Glutamatergic neuron (in vitro differentiated cells): ENCODE measurements around the gene RCOR1. TPM values are rescaled to one million over a fixed set of nuclear protein-coding genes. Genes with fewer than 3 reads are reported as not detected.
"Not testable (repeated sequence)": the region's sequence is repeated elsewhere in the genome, so short reads cannot be mapped to it uniquely, and the experiment has no call there.

ENCODE experiments used
- DNase-seq: peaks from one replicate; pipeline ENCODE4 v3.0.0; 2022
- H3K27ac Mint-ChIP-seq: one replicate; pipeline ENCODE4 v1.8.0; 2020; ENCODE audit warnings: mild to moderate bottlenecking, mixed read lengths, inconsistent platforms; ENCODE audit not compliant: unreplicated experiment
- H3K27me3 Mint-ChIP-seq: one replicate; pipeline ENCODE4 v1.8.0; 2020; ENCODE audit warnings: mild to moderate bottlenecking, moderate library complexity, mixed read lengths, inconsistent platforms; ENCODE audit not compliant: unreplicated experiment
- H3K36me3 Mint-ChIP-seq: one replicate; pipeline ENCODE4 v1.8.0; 2020; ENCODE audit warnings: mild to moderate bottlenecking, mixed read lengths, inconsistent platforms; ENCODE audit not compliant: unreplicated experiment
- H3K4me1 Mint-ChIP-seq: one replicate; pipeline ENCODE4 v1.8.0; 2020; ENCODE audit warnings: mild to moderate bottlenecking, low read depth, mixed read lengths, inconsistent platforms; ENCODE audit not compliant: unreplicated experiment
- H3K4me3 Mint-ChIP-seq: one replicate; pipeline ENCODE4 v1.8.0; 2020; ENCODE audit warnings: mild to moderate bottlenecking, mixed read lengths, inconsistent platforms; ENCODE audit not compliant: unreplicated experiment
- H3K9me3 Mint-ChIP-seq: one replicate; pipeline ENCODE4 v1.8.0; 2020; ENCODE audit warnings: mild to moderate bottlenecking, moderate library complexity, mixed read lengths, inconsistent platforms; ENCODE audit not compliant: unreplicated experiment
- total RNA-seq: library from RNA; stranded (reverse); fragmentation: NEBNext Ultra II Directional; extraction: Animal tissue kit (Norgen Biotek cat#: 25700); gene quantifications from one replicate; pipeline ENCODE4 v1.2.1, GENCODE V29; 2021; ENCODE audit not compliant: unreplicated experiment
- TF ChIP-seq, protein P1 (sequence below): fragments of 200-600 bp; sonication (generic); IDR thresholded peaks from one replicate; pipeline ENCODE4 v1.5.0; 2021; ENCODE audit not compliant: partially characterized antibody, unreplicated experiment

The RCOR1 gene
- total RNA-seq, 1 donor from 2014 or later, result 14.3 TPM

DNA sequence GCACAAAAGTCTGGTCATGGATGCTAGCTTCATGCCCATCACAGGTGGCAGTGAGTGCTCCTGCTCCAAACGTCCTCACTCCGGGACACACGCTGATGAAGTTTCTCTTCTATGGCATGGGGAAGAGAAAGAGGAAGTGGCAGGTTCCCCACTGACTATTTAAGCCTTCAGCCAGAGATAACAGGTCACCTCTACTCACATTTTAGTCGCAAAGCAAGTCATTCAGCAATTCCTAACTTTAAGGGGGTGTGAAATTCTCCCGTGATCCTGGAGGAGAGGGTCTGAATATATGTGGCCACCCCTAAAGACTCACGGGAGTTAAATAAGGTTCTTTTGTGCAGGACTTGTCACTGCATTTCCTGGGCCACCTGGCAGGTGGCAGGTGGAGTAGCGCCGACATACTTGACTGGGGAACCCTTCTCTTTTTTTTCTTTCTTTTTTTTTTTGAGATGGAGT lies 18.8 kb upstream of the RCOR1 start:
- H3K4me3 Mint-ChIP-seq, result no peak overlapping the region
- no peak for DNase-seq
- H3K36me3 Mint-ChIP-seq, result no peaks in the 10 kb centered on the region
- H3K9me3 Mint-ChIP-seq, result no peaks in the 10 kb centered on the region
- peaks cover 2% of the 10 kb centered on the region for H3K27me3 Mint-ChIP-seq
- no peak overlapping the region for H3K27ac Mint-ChIP-seq
- TF ChIP-seq, protein P1, sequence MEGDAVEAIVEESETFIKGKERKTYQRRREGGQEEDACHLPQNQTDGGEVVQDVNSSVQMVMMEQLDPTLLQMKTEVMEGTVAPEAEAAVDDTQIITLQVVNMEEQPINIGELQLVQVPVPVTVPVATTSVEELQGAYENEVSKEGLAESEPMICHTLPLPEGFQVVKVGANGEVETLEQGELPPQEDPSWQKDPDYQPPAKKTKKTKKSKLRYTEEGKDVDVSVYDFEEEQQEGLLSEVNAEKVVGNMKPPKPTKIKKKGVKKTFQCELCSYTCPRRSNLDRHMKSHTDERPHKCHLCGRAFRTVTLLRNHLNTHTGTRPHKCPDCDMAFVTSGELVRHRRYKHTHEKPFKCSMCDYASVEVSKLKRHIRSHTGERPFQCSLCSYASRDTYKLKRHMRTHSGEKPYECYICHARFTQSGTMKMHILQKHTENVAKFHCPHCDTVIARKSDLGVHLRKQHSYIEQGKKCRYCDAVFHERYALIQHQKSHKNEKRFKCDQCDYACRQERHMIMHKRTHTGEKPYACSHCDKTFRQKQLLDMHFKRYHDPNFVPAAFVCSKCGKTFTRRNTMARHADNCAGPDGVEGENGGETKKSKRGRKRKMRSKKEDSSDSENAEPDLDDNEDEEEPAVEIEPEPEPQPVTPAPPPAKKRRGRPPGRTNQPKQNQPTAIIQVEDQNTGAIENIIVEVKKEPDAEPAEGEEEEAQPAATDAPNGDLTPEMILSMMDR, result no peak
- peaks cover 2% of the 10 kb centered on the region for H3K4me1 Mint-ChIP-seq

DNA sequence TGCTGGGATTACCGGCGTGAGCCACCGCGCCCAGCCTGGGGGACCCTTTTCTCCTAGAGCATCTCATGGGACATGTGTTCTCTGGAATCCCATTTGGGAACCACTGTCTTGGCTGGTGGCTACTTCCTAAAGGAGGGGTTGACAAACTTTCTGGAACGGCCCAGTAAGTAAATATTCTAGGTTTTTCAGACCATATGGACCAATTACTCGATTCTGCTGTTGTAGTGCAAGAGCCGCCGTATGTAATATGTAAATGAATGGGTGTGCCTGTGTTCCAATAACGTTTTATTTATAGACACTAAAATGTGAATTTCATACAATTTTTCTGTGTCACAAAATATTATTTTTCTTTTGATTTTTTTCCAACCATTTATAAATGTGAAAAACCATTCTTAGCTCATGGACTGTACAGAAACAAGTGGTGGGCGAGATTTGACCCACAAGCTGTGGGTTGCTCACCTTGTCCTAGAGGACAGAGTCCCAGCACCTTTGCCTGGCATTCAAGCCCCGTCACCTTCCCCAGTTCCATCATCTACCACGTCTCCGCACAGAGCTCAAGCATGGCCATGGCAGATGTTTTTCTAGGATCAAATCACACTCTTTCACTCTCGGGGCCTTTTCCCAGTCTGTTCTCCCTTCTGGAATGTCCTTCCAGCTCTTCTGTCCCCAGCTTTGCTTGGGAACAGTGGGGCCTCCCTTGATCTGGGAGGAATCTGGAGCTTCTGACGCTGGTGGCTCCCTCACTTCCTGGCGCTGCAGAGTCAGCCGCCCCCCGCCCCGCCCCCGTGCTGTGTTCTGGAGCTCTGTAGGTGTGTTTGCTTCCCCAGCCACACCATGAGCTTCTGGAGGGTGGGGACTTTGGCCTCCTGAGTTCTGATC lies 17.9 kb upstream of the RCOR1 start:
- Mint-ChIP-seq H3K4me3 (peak overlapping the region; percentile 52), H3K27me3 (peaks cover 2% of the 10 kb centered on the region), H3K27ac (peak overlapping the region; percentile 43), H3K9me3 (no peaks in the 10 kb centered on the region), H3K4me1 (peaks cover 2% of the 10 kb centered on the region), H3K36me3 (no peaks in the 10 kb centered on the region)
- TF ChIP-seq, protein P1, result no peak
- no peak for DNase-seq

DNA sequence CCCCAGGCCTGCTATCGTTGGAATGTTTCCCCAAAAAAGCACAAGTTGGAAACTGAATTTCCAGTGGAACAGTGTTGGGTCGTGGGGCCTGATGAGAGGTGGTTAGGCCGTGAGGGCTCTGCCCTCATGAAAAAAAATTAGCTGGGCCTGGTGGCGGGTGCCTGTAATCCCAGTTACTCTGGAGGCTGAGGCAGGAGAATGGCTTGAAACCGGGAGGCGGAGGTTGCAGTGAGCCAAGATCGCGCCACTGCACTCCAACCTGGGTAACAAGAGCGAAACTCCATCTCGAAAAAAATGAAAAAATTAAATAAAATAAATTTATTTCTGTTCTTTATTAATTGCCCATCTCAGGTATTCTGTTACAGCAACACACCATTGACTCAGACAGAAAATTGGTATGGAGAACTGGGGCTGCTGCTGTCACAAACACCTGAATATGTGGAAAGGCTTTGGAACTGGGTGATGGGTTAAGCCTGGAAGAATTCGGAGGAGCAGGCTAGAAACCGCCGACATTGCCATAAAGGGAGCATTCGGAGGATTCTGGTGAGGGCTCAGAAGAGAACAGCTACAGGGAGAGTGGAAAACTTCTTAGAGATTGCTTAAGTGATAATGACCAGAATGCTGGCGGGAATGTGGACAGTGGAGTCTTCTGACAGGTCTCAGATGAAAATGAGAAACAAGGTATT lies 17.1 kb upstream of the RCOR1 start:
- TF ChIP-seq, protein P1, result no peak
- no peak for DNase-seq
- Mint-ChIP-seq H3K36me3 (no peaks in the 10 kb centered on the region), H3K4me1 (peaks cover 2% of the 10 kb centered on the region), H3K27ac (no peak overlapping the region), H3K4me3 (no peak overlapping the region), H3K27me3 (peaks cover 3% of the 10 kb centered on the region), H3K9me3 (no peaks in the 10 kb centered on the region)

DNA sequence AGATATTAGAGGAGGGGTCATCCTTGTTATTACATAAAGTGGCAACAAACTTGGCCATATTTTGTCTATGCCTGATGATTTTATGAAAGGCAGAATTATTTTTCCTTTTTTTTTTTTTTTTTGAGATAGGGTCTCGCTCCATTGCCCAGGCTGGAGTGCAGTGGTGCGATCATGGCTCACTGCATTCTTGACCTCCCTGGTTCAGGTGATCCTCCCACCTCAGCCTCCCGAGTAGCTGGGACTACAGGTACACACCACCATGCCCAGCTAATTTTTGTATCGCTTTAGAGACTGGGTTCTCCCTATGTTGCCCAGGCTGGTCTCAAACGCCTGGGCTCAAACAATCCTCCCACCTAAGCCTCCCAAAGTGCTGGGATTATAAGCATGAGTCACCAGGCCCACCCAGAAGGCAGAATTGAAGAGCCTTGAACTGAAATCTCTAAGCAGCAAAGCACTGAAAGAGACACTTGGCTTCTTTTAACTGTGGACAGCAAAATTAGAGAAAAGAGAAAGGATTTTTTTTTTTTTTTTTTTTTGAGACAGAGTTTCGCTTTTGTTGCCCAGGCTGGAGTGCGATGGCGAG lies 16.5 kb upstream of the RCOR1 start:
- not testable (repeated sequence) for H3K4me1 Mint-ChIP-seq, H3K4me3 Mint-ChIP-seq, H3K27ac Mint-ChIP-seq, H3K27me3 Mint-ChIP-seq, H3K9me3 Mint-ChIP-seq, DNase-seq, H3K36me3 Mint-ChIP-seq

DNA sequence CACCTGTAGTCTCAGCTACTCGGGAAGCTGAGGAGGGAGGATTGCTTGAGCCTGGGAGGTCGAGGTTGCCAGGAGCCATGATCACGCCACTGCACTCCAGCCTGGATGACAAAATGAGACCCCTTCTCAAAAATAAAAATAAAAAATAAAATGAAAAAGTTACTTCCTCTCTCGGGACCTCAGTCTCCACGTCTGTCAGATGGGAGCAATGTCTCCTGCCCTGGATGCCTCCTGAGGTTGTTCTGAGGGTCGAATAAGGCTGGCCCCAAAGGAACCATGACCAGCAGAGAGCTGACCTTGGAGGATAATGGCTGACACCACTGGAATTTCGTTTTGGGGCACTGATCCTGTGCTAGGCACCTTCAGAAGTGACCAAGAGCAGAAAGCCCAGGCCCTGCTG lies 13.6 kb upstream of the RCOR1 start:
- Mint-ChIP-seq H3K9me3 (no peaks in the 10 kb centered on the region), H3K4me3 (no peak overlapping the region), H3K27me3 (peaks cover 3% of the 10 kb centered on the region), H3K4me1 (peaks cover 2% of the 10 kb centered on the region), H3K27ac (no peak overlapping the region), H3K36me3 (no peaks in the 10 kb centered on the region)
- no peak for DNase-seq
- TF ChIP-seq, protein P1, result no peak
